HUDEP-2 (cell line): ENCODE results near the gene CPLX3.

ENCODE experiments used
- DNase-seq, 76 experiments: peaks; one replicate each; lab custom pipeline; 2025; ENCODE audit not compliant: unreplicated experiment in 76 of 76; lab: John Stamatoyannopoulos, UW

The CPLX3 gene

GRCh38 chr15:74825866-74826265 lies 561 bp upstream of the CPLX3 start:
- no peak for DNase-seq

- DNase-seq, result no peak
Observed at GRCh38 chr15:74826921-74827320, 494 bp downstream of the CPLX3 start.

GRCh38 chr15:74827614-74828013 lies 1.2 kb downstream of the CPLX3 start:
- no peak for DNase-seq

GRCh38 chr15:74828835-74829234 lies 2.4 kb downstream of the CPLX3 start:
- DNase-seq, result no peak

- no peak for DNase-seq
Observed at GRCh38 chr15:74829486-74829885, 3.1 kb downstream of the CPLX3 start.

GRCh38 chr15:74829991-74830390 lies 3.6 kb downstream of the CPLX3 start:
- no peak for DNase-seq

- no peak for DNase-seq
Observed at GRCh38 chr15:74830868-74831267, 4.4 kb downstream of the CPLX3 start.

GRCh38 chr15:74831813-74832495 lies 5.5 kb downstream of the CPLX3 start:
- DNase-seq, result no peak

GRCh38 chr15:74832826-74833225 lies 6.4 kb downstream of the CPLX3 start:
- no peak for DNase-seq

- DNase-seq, result no peak
Observed at GRCh38 chr15:74833376-74834107, 7.1 kb downstream of the CPLX3 start.

GRCh38 chr15:74835312-74835823 lies 8.9 kb downstream of the CPLX3 start:
- DNase-seq, result peak in 35 of 76 experiments; percentile 4 to 55 (median 27)

GRCh38 chr15:74836846-74837245 lies 10.4 kb downstream of the CPLX3 start:
- no peak for DNase-seq

- no peak for DNase-seq
Observed at GRCh38 chr15:74837482-74838136, 11.2 kb downstream of the CPLX3 start.

- DNase-seq, result no peak
Observed at GRCh38 chr15:74838137-74838516, 11.7 kb downstream of the CPLX3 start.

GRCh38 chr15:74838746-74839525 lies 12.5 kb downstream of the CPLX3 start:
- DNase-seq, result no peak

- DNase-seq, result no peak
Observed at GRCh38 chr15:74839526-74840395, 13.3 kb downstream of the CPLX3 start.

- peak in 4 of 76 experiments; percentile 10 to 21 (median 16) for DNase-seq
Observed at GRCh38 chr15:74840851-74841775, 14.7 kb downstream of the CPLX3 start.

- DNase-seq, result no peak
Observed at GRCh38 chr15:74841891-74842373, 15.5 kb downstream of the CPLX3 start.
